ENCODE data around the gene USP25. TPM values are rescaled to one million over a fixed set of nuclear protein-coding genes. Genes with fewer than 3 reads are reported as not detected.

Gene USP25
- 10 to 100 TPM; 27.7 to 54.6 (median 45.9) TPM for polyA plus RNA-seq (ENCODE audit: insufficient read depth in 1 of 5, insufficient read length in 5 of 5, low replicate concordance in 1 of 5)
- long read RNA-seq, donor 1, transcript USP25-208 (2 exons, 2,605 nt) = major isoform, 5 of 25 reads
- long read RNA-seq, donor 1, partial matches to known transcripts = 16 of 25 reads
- long read RNA-seq, donor 1, other reads (novel, unspliced or antisense) = 0 of 25 reads
- long read RNA-seq, donor 2, partial matches to known transcripts = 0 of 1 reads
- long read RNA-seq, donor 2, other reads (novel, unspliced or antisense) = 0 of 1 reads
- long read RNA-seq, donor 3 = 0 reads
- long read RNA-seq, donor 4, partial matches to known transcripts = 0 of 3 reads
- long read RNA-seq, donor 4, other reads (novel, unspliced or antisense) = 0 of 3 reads
- long read RNA-seq, donor 5, partial matches to known transcripts = 9 of 9 reads
- long read RNA-seq, donor 5, other reads (novel, unspliced or antisense) = 0 of 9 reads
- long read RNA-seq, donor 6, partial matches to known transcripts = 5 of 11 reads
- long read RNA-seq, donor 6, other reads (novel, unspliced or antisense) = 0 of 11 reads
- long read RNA-seq, donor 7, partial matches to known transcripts = 0 of 2 reads
- long read RNA-seq, donor 7, other reads (novel, unspliced or antisense) = 0 of 2 reads
- long read RNA-seq, donor 8 = 0 reads

GRCh38 chr21:15729674-15730483, at the start of gene USP25:
Gene USP25 (plus strand): TSS chr21:15729982. CDS start chr21:15730394, 412 bp downstream.
- peak; percentile 81 to 84 for DNase-seq

GRCh38 chr21:15682186-15682895, 47.4 kb upstream of the USP25 start:
- DNase-seq = no peak

DNA sequence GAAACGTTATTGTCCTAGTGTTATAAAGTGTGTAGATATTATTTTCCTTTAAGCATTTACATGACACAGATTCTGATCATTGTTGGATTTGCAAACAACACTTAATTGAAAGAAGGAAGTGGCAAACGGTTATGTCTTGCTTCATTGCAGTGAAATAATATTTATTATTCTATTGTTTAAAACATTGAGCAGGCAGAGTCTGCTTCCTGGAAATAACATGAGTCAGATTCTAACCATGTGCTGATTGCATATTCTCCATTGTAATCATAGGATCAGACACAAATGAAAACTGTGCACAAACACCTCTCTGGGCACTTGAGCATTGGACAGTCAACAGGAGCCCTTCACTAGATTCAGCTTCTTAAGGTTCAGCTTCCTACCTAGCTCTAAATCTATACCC, 46.8 kb upstream of the USP25 start:
- DNase-seq = no peak

GRCh38 chr21:15686506-15686905, 43.3 kb upstream of the USP25 start:
- no peak for DNase-seq

GRCh38 chr21:15687208-15687607, 42.6 kb upstream of the USP25 start:
- no peak for DNase-seq

GRCh38 chr21:15688016-15688415, 41.8 kb upstream of the USP25 start:
- no peak for DNase-seq

DNA sequence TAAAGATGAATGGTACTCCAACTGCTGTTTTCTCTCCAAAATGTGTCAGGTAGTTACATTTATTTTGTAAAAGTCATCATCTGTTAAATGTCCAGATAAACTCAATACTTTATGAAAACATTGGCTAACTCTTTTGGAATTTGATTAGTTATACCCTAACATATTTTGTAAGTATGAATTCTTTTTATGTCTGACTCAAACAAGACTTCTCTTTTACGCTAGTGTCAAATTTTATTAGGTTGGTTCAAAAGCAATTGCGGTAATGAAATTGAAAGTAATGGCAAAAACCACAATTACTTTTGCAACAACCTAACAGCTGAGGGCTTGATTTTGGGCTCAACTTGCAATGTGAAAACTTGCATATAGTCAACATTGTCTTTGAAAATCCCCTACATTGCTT, 41.0 kb upstream of the USP25 start:
- DNase-seq = no peak

GRCh38 chr21:15692711-15693110, 37.1 kb upstream of the USP25 start:
- DNase-seq = no peak

DNA sequence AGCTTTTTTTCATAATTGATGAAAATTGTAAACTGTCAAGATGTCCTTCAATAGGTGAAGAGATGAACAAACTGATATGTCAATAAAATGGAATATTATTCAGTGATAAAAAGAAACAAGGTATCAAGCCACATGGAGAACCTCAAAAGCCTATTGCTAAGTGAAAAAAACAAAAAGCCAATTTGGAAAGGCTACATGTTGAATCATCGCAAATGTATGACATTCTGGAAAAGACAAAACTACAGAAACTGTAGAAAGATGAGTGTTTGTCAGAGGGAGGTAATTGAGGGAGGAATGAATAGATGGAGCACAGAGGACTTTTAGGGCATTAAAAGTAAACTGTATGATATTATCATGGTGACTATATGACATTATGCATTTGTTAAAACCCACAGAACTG, 34.5 kb upstream of the USP25 start:
- DNase-seq = no peak

DNA sequence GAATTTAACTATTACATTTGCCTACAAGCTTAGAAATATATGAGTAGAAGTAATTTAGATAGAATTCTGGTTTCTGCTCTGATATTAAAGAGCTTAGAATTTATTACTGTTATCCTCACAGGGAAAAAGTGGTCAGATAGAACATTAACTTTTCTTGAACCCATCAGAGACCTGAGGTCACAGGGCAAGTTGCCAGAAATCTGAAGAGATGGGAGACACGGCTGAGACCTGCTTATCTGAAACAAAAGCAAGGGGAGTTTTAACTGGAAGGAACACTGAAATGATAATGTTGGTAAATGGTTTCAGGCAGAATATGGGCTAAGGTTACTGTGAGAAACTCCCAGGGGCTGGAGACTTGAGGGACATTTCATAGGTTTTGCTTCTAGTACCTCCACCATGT, 28.0 kb upstream of the USP25 start:
- no peak for DNase-seq

DNA sequence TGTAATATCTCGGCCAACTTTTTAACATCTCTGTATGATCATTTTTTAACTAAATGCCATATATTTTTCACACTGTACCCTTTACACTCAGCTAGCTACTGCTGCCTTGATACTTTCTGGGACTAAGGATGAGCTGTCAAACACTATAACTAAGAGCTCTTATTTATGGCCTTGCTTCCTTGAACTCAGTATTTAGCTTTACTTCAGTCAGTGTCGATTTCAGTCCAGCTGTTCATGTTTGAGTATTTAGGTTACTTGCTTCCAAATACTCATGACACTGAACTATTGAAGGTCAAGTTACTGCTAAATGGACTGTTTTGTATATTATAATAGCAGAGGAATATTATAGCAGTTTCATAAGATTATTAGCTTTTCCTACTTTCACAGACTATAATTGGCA, 25.9 kb upstream of the USP25 start:
- no peak for DNase-seq

DNA sequence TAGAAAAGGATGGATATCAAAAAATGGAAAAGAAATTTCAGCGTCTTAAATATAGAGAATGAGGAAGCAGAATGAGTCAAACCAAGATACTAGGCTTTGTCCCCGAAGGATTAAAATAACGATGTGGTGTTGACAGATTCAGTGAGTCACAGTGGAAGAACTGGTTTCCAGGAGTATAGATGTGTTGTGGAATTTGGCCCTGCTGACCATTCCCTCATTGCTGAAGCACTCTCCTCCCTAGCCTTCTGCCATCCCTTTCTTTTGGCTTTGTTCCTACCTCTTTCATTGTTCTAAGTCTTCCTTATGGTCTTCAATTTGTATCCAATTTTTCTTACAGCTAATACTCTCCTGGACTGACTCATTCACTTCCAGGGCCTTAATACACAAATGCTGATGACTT, 23.1 kb upstream of the USP25 start:
- no peak for DNase-seq

DNA sequence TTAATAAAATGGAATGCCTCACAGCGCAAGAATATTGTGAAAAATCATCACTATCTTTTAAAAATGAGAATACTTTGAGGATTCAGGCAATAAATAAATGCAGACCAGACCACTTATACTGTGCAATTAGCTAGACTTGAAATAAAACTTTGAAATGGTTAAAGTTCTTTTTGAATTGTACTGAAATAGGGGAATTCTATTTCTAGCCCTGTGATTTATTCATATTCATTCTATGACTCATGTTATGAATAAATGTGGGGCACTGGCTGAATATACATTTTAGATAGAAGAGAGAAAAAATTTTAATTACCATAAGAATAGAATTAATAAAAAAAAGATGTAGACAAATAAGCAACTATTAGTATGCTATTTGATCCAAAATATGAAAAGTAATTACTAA, 16.4 kb upstream of the USP25 start:
- no peak for DNase-seq

DNA sequence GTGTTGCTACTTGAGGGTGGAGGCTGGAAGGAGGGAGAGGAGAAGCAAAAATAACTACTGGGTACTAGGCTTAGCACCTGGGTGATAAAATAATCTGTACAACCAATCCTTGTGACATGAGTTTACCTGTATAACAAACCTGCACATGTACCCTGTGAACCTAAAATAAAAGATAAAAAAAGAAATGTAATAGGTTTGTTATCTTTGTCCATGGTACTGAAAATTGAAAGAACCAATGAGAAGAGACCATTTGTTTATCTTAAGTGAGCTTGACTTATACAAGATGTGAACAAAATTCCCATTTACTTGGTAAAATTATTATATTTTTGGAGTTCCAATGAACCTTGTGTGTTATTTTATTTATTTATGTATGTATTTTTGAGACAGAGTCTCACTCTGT, 11.1 kb upstream of the USP25 start:
- DNase-seq = no peak

GRCh38 chr21:15719976-15720375, 9.8 kb upstream of the USP25 start:
- DNase-seq = no peak

- no peak for DNase-seq
Observed at GRCh38 chr21:15722591-15723324, 7.0 kb upstream of the USP25 start.

DNA sequence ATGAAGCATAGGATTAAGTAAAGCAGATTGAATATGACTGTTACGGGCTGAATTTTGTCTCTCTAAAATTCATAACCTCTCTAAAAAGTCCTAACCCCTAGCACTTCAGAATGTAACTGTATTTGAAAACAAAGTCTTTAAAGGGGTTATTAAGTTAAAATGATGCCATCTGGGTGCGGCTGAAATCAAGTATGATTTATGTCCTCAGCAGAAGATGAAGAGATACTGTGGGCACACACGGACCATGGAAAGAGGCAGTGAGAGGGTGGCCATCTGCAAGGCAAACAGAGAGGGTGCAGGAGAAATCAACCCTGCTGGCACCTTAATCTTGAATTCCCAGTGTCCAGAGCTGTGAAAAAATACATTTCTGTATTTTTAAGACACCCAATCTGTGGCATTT, 3.8 kb upstream of the USP25 start:
- DNase-seq = no peak

GRCh38 chr21:15728046-15728445, 1.7 kb upstream of the USP25 start:
- DNase-seq = no peak

- DNase-seq = no peak
Observed at GRCh38 chr21:15729346-15729673, 472 bp upstream of the USP25 start.

- peak in 1 of 2 donors; percentile 45 for DNase-seq
Observed at GRCh38 chr21:15730484-15731242, 881 bp downstream of the USP25 start.

- no peak for DNase-seq
Observed at GRCh38 chr21:15731243-15731613, 1.4 kb downstream of the USP25 start.

All from right lung (tissue), 10 donors.